ENCODE data around the gene TTC39C. TPM values are rescaled to one million over a fixed set of nuclear protein-coding genes. Genes with fewer than 3 reads are reported as not detected.
"Not testable (repeated sequence)": the region's sequence is repeated elsewhere in the genome, so short reads cannot be mapped to it uniquely, and the experiment has no call there.

TTC39C gene
- total RNA-seq, 2 experiments from 2014 or later = 55.8 to 56.4 TPM

GRCh38 chr18:24071029-24071428, 56.5 kb downstream of the TTC39C start:
- POLR2A ChIA-PET = no interaction called here
- CTCF ChIA-PET = no interaction called here

- POLR2A ChIA-PET = interaction anchor here (0.8 kb wide), 1 partner anchor 66 kb away, joined by 3 read pairs; no protein-coding TSS in a partner anchor
- CTCF ChIA-PET = interaction anchor here (0.5 kb wide), 1 partner anchor 45 kb away, joined by 4 read pairs; no protein-coding TSS in a partner anchor
These were observed 57.2 kb downstream of the TTC39C start for GRCh38 chr18:24071779-24072178.

- POLR2A ChIA-PET = no interaction called here
These were observed 58.2 kb downstream of the TTC39C start for GRCh38 chr18:24072743-24073142.

GRCh38 chr18:24073791-24074190, 59.2 kb downstream of the TTC39C start:
- CTCF ChIA-PET = no interaction called here
- POLR2A ChIA-PET = no interaction called here

More at GRCh38 chr18:24072743-24073142, 58.2 kb downstream of the TTC39C start:
- CTCF ChIA-PET = no interaction called here

- CTCF ChIA-PET = not testable (repeated sequence)
- POLR2A ChIA-PET = interaction anchor here (0.6 kb wide), 1 partner anchor 942 kb away, joined by 8 read pairs; no protein-coding TSS in a partner anchor
These were observed 60.2 kb downstream of the TTC39C start for GRCh38 chr18:24074757-24075156.

GRCh38 chr18:24075767-24076597, 61.4 kb downstream of the TTC39C start:
- ChIA-PET CTCF (interaction anchor here (0.6 to 1.7 kb wide), 7 partner anchors 9 to 61 kb away, joined by 3 to 5 read pairs (median 3); partner anchors contain the start of gene TTC39C), POLR2A (interaction anchor here (0.7 kb wide), 1 partner anchor 49 kb away, joined by 3 read pairs; no protein-coding TSS in a partner anchor)

DNA sequence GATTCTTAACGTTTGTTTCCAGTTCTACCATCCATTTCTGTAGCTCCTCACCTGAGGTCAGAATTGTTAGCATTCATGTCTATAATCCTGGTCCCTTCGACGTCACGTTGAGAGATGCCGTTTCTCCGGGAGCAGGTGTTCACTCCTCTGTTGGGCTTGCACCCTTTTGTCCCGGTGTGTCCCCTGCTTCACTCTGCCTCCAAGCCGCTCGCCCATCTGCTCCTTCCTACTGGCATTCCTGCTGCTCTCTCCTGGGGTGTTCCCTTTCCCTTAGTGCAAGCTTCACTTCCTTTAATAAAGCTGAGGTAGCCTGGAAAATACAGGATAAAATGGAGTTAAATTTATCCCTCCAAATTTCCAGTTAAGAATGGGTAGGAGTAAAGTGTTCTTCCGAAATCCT, 62.4 kb downstream of the TTC39C start:
- ChIA-PET CTCF (interaction anchor here (1.0 to 1.7 kb wide), 4 partner anchors 10 to 62 kb away, joined by 3 to 5 read pairs (median 4); partner anchors contain the start of gene TTC39C), POLR2A (interaction anchor here (0.7 kb wide), 1 partner anchor 50 kb away, joined by 3 read pairs; no protein-coding TSS in a partner anchor)

DNA sequence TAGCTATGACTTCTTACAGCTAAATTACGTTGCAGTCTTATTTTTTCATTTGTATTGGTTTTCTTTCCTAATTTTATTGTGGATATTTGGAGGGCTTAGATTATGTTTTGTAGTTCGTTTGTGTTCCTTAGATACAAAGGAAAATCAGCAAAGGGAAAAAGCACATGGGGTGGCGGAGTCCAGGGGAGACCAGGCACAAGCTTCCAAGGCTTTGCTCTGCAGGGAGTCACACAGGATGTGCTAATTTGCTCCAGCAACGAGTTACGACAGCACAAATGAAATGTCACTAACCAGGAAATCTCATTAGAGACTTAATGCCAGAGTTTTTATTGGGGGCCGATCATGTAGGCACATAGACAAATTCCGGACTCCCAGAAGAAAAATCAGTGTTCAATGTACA, 63.8 kb downstream of the TTC39C start:
- POLR2A ChIA-PET = no interaction called here
- CTCF ChIA-PET = no interaction called here

DNA sequence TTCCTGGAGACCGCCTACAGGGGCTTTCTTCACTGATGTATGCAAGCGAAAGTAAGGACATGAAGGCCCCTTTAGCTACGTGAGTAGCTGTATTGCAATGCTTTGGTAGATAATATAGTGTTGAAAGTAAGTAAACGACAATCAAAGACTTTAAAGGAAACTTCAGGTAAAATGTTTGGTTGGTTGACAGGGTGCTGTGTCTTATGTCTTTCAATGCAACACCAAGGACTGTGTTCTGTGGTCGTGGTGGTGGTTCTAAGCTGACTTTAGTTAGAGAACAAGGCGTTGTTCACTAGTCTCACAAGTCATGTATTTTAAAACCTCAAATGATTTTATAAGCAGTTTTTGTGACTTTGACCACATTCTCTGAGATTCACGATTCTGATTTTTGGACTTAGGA, 66.3 kb downstream of the TTC39C start:
- POLR2A ChIA-PET = interaction anchor here (0.6 to 0.7 kb wide), 2 partner anchors 25 to 28 kb away, joined by 3 read pairs; no protein-coding TSS in a partner anchor
- CTCF ChIA-PET = interaction anchor here (1.0 kb wide), 1 partner anchor 13 kb away, joined by 3 read pairs; no protein-coding TSS in a partner anchor

GRCh38 chr18:24083550-24083949, 69.0 kb downstream of the TTC39C start:
- ChIA-PET CTCF (no interaction called here), POLR2A (interaction anchor here (0.5 kb wide), 1 partner anchor 17 kb away, joined by 6 read pairs; no protein-coding TSS in a partner anchor)

DNA sequence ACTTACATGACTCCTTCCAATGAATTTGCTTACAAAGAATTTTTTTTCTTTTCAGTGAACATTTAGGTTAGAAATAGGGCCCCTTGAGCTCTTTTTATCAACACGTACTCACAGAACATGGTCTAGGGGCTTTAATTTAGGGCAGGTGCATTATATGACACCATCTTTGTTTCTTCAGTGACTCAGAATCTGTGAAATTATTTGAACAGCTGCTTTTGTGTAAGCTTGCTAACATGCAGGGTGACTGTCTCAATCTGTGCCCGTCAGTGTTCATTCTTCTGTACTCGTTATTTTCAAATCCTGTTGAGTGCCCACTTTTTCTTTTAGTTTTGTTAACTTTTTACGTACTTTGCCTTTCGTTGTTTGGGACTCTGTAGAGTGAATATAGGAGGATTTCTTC, 71.5 kb downstream of the TTC39C start:
- CTCF ChIA-PET = no interaction called here
- POLR2A ChIA-PET = no interaction called here

- CTCF ChIA-PET = interaction anchor here (1.4 kb wide), 1 partner anchor 31 kb away, joined by 3 read pairs; no protein-coding TSS in a partner anchor
- POLR2A ChIA-PET = no interaction called here
These were observed 74.5 kb downstream of the TTC39C start for GRCh38 chr18:24089076-24089475.

DNA sequence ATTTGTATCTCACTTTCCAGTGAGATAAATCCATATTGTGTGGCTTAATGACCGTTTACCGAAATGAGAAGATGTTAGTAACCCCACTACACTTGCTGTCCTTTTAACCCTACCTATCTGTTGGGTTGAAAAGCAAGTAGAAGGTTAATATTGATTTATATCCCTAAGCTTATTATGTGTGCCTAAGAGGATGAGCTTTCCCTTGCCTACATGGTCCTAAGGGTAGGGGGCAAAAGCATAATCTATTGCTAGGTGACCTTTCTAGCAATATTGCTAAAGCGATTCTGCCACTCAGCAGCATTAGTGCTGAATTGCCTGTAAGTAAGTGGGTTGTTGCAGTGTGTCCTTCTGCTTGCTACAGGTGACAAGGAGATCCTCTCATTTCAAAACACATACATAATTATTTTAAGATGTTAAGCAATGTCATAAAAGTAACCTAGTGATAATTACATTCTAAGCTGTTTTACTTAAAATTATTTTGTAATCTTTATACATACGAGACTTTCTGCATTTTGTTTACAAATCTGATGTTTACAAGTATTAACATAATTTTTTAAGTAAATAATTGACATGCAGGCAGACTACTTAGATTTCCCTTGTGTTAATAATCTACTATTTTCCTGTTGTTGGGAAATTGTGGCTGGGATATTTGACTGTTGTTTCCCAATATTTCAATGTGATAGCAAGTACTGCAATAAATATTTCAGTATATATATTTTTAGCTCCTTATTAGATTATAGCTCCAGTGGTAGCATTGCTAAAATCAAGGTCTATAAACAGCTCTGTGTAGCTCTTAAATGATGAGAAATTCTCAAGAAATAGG, 75.2 kb downstream of the TTC39C start:
- ChIA-PET CTCF (interaction anchor here (0.9 to 1.4 kb wide), 2 partner anchors 11 to 30 kb away, joined by 3 read pairs; no protein-coding TSS in a partner anchor), POLR2A (no interaction called here)

DNA sequence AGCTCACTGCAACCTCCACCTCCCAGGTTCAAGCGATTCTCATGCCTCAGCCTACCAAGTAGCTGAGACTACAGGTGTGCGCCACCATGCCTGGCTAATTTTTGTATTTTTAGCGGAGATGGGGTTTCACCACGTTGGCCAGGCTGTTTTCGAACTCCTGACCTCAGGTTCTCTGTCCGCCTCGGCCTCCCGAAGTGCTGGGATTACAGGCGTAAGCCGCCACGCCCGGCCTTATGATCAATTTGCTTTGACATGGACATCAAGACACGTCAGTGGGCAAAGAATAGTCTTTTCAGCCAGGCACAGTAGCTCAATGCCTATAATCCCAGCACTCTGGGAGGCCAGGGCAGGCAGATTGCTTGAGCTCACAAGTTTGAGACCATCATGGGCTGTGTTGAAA, 76.3 kb downstream of the TTC39C start:
- ChIA-PET POLR2A (no interaction called here), CTCF (no interaction called here)

- ChIA-PET POLR2A (no interaction called here), CTCF (interaction anchor here (1.1 kb wide), 1 partner anchor 13 kb away, joined by 3 read pairs; no protein-coding TSS in a partner anchor)
These were observed 80.0 kb downstream of the TTC39C start for GRCh38 chr18:24094561-24094960.

DNA sequence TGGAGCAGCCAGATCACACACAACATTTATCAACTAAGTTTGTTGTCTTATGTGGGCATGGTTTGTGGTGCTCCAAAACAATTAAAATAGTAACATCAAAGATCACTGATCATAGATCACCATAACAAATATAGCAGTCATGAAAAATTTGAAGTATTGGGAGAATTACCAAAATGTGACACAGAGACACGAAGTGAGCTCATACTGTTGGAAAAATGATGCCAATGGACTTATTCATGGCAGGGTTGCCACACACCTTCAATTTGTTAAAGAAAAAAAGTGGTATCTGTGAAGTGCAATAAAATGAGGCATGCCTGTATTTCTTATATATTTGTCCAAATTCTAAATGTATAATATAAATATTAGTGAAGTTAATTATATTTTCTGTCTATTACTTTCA, 81.4 kb downstream of the TTC39C start:
- ChIA-PET POLR2A (no interaction called here), CTCF (no interaction called here)

DNA sequence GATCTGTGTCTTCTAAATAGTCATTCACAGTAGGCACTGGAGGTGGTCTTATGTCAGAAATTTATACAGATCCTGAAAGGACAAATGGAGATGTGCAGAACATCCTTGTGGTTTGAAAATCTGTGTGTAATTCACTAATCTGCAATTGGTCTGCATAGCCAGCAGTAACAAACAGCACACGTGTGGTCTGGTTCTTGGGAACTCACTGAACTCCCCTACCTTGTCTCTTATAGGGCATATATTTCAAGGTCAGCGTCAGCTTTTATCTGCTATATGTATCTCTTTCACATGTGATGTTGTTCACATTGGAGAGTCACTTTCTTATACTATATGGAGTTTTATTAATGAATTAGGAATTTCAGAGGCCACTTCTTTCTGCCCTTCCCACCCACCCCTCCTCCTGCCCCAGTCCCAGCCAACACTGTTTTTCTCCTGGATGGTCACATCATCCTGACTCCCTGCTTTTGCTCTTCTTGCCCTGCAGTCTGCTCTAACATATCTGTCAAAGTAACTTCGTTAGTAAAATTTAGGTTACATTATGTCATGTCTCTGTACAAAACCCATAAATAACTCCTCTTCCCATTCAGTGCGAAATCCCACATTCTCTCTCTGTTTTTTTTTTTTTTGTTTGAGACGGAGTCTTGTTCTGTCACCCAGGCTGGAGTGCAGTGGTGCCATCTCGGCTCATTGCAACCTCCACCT, 88.9 kb downstream of the TTC39C start:
- CTCF ChIA-PET = no interaction called here
- POLR2A ChIA-PET = no interaction called here

- ChIA-PET CTCF (no interaction called here), POLR2A (no interaction called here)
These were observed 89.9 kb downstream of the TTC39C start for GRCh38 chr18:24104486-24104885.

- ChIA-PET CTCF (interaction anchor here (0.7 kb wide), 1 partner anchor 40 kb away, joined by 4 read pairs; no protein-coding TSS in a partner anchor), POLR2A (no interaction called here)
These were observed 94.1 kb downstream of the TTC39C start for GRCh38 chr18:24108641-24109040.
